Omental fat pad (tissue), 4 donors: ENCODE results near the gene MGAT1. TPM values are rescaled to one million over a fixed set of nuclear protein-coding genes. Genes with fewer than 3 reads are reported as not detected.
"Not testable (repeated sequence)": the region's sequence is repeated elsewhere in the genome, so short reads cannot be mapped to it uniquely, and the experiment has no call there.

Source experiments
- ATAC-seq: fragments of 150-250 bp; one replicate; pipeline ENCODE4 v1.9.1; 2016; ENCODE audit warnings: mild to moderate bottlenecking, moderate library complexity; ENCODE audit not compliant: low FRiP score
- DNase-seq: peaks from one replicate; pipeline ENCODE4 v3.0.0-alpha.2; 2019; ENCODE audit warnings: low spot score
- CTCF ChIP-seq, 3 donors: fragments of 450-650 bp; IDR thresholded peaks; one replicate each; pipeline ENCODE4 v1.5.1; 2016 to 2017; ENCODE audit warnings: antibody characterized with exemption in 3 of 3, mild to moderate bottlenecking in 3 of 3, moderate library complexity in 2 of 3
- total RNA-seq, 4 donors: library from RNA; depleted of rRNA; stranded (reverse); fragments of >200 nt; gene quantifications; one replicate each; pipeline ENCODE4 v1.1.0, GENCODE V29; 2016

The MGAT1 gene
- total RNA-seq, 4 donors from 2014 or later: 159 to 376 (median 258) TPM

DNA sequence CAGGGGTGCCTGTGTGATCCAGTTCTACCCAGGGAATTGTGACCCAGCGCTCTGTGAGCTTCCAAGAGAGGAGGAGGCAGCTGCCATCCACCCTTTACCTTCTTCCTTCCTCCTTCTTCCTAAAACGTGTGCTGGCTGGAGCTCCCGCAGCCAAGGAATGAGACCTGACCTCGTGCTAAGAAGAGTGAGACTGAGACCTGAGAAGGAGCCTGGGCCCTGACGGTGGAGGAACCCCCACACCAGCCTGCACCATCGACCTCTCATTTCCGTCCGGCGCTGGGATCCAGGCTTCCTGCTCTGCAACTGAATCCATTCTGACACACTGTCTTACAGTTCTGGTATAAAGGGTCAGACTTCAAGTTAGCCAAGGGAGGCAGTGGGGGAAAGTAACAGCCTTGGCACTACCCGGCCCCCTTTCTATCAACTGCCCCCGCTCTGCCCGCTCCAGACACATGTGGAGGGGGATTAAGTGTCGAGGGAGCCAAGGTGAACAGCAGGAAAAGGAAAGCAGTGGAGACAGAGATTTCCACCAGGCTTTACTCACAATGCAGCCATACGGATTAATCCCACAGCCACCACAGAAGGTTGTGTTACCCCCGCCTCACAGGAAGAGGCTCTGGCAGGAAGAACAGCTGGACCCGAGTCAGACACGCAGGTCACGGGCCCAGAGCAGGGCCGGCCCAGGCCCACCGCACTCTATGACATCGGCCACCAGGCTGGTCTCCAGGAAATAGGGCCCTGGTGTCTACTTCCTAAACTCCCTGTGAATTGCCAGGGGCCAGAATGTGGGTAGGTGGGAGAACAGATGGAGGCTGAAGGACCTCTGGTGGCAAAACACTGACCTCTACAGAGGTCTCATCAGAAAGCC is 15.8 kb downstream of the MGAT1 start:
- no peak for TF ChIP-seq CTCF (IDR thresholded peaks at IDR 0.05)
- no peak for DNase-seq
- no peak for ATAC-seq

- ATAC-seq (peak; percentile 52), DNase-seq (no peak)
- no peak for TF ChIP-seq CTCF (IDR thresholded peaks at IDR 0.05)
Observed at GRCh38 chr5:180785794-180786221, 16.8 kb downstream of the MGAT1 start.

DNA sequence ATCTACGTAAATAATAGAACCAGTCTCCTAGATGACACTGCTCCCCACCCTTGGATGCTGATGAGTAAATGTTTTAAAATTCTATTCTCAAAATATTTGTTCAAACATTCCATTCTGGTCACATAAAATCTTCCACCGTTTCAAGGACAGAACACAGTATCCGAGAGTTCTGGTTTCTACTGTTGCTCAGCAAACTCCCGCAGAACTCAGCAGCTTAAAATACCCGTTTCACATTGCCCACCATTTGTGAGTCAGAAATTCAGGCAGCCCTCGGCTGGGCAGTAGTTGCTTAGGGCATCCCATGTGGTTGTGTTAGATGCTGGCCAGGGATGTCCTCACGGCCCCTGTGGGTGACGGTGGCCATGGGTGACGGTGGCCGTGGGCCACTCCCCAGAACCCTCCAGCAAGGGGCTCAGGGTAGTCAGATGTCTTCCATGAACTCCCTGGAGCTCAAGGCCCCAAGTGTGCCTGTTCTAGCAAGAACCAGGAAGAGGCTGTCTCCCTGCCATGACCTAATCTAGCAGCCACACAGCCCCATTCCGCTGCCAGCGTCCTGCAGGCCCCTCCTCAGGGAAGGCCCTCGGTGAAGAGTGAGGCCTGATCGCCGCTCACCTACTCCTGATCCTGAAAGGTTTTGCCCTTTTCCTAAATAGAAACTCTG is 17.4 kb downstream of the MGAT1 start:
- peak; percentile 33 for ATAC-seq
- no peak for DNase-seq
- no peak for TF ChIP-seq CTCF (IDR thresholded peaks at IDR 0.05)

GRCh38 chr5:180784497-180785097 is 18.0 kb downstream of the MGAT1 start:
- DNase-seq (no peak), ATAC-seq (peak; percentile 85)
- peak in 1 of 3 donors; percentile 13 for TF ChIP-seq CTCF (IDR thresholded peaks at IDR 0.05)

GRCh38 chr5:180783340-180784052 is 19.1 kb downstream of the MGAT1 start:
- ATAC-seq (no peak), DNase-seq (no peak)
- TF ChIP-seq CTCF (IDR thresholded peaks at IDR 0.05): no peak

DNA sequence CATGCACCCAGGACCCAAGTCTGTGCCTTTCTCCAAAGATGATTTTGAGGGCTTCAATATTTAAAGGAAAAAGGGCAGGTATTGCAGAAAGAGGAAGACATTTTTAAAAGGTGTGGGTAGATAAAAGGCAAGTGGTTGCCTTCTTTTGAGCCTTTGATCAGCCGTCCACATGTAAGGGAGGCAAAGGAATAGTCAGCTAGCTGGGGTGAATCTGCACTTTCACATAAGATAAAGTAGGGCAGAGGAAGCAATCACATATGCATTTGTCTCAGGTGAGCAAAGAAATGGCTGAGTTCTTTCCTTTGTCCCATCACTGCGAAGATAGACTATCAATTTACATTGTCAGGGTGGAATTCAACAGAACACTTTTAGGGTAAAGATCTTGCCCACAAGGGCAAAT is 19.9 kb downstream of the MGAT1 start:
- DNase-seq (no peak), ATAC-seq (no peak)
- TF ChIP-seq CTCF (IDR thresholded peaks at IDR 0.05): no peak

- ATAC-seq, DNase-seq: not testable (repeated sequence)
Observed at GRCh38 chr5:180781900-180782326, 20.7 kb downstream of the MGAT1 start.
